HTERT RPE-1 (cell line): Measurements from ENCODE around the gene SLC24A2.
"Not testable (repeated sequence)": the region's sequence is repeated elsewhere in the genome, so short reads cannot be mapped to it uniquely, and the experiment has no call there.

Experiments
- in situ Hi-C: fragments of 300-500 bp; cut with MboI; formaldehyde crosslinking; loops from 4 replicates; pipeline ENCODE4 v1.14.3; 2020; ENCODE audit warnings: low sequenced_read_pairs

Gene SLC24A2

GRCh38 chr9:19788614-19789271, at the start of gene SLC24A2:
SLC24A2 (minus strand) TSS chr9:19789037.
- in situ Hi-C loops: no loop called here

GRCh38 chr9:19833331-19833730, 44.5 kb upstream of the SLC24A2 start:
- in situ Hi-C loops: not testable (repeated sequence)

GRCh38 chr9:19830796-19831195, 42.0 kb upstream of the SLC24A2 start:
- in situ Hi-C loops: no loop called here

- in situ Hi-C loops: no loop called here
Observed at GRCh38 chr9:19828576-19829109, 39.8 kb upstream of the SLC24A2 start.

GRCh38 chr9:19816769-19817168, 27.9 kb upstream of the SLC24A2 start:
- in situ Hi-C loops: no loop called here

- in situ Hi-C loops: no loop called here
Observed at GRCh38 chr9:19812194-19812593, 23.4 kb upstream of the SLC24A2 start.

- in situ Hi-C loops: no loop called here
Observed at GRCh38 chr9:19809422-19810269, 20.8 kb upstream of the SLC24A2 start.

- in situ Hi-C loops: no loop called here
Observed at GRCh38 chr9:19807182-19807892, 18.5 kb upstream of the SLC24A2 start.

GRCh38 chr9:19804431-19804830, 15.6 kb upstream of the SLC24A2 start:
- in situ Hi-C loops: no loop called here

GRCh38 chr9:19800884-19801283, 12.0 kb upstream of the SLC24A2 start:
- in situ Hi-C loops: no loop called here

- in situ Hi-C loops: no loop called here
Observed at GRCh38 chr9:19799784-19800183, 10.9 kb upstream of the SLC24A2 start.

- in situ Hi-C loops: no loop called here
Observed at GRCh38 chr9:19788152-19788551, 685 bp downstream of the SLC24A2 start.

GRCh38 chr9:19787672-19788071, 1.2 kb downstream of the SLC24A2 start:
- in situ Hi-C loops: no loop called here

- in situ Hi-C loops: no loop called here
Observed at GRCh38 chr9:19785230-19785629, 3.6 kb downstream of the SLC24A2 start.

- in situ Hi-C loops: no loop called here
Observed at GRCh38 chr9:19784136-19784535, 4.7 kb downstream of the SLC24A2 start.

- in situ Hi-C loops: no loop called here
Observed at GRCh38 chr9:19783500-19783899, 5.3 kb downstream of the SLC24A2 start.

GRCh38 chr9:19782005-19782404, 6.8 kb downstream of the SLC24A2 start:
- in situ Hi-C loops: no loop called here

- in situ Hi-C loops: no loop called here
Observed at GRCh38 chr9:19781240-19781639, 7.6 kb downstream of the SLC24A2 start.

- in situ Hi-C loops: no loop called here
Observed at GRCh38 chr9:19771446-19771845, 17.4 kb downstream of the SLC24A2 start.

- in situ Hi-C loops: no loop called here
Observed at GRCh38 chr9:19770973-19771372, 17.9 kb downstream of the SLC24A2 start.

GRCh38 chr9:19769213-19769612, 19.6 kb downstream of the SLC24A2 start:
- in situ Hi-C loops: no loop called here
